GM23338 (cell line): ENCODE measurements around the gene PRKCH. TPM values are rescaled to one million over a fixed set of nuclear protein-coding genes. Genes with fewer than 3 reads are reported as not detected.

Source experiments
- ATAC-seq: fragments of 200-7000 bp; cut with Tn5 transposase; 3 replicates; pipeline ENCODE4 v1.9.1; 2020
- DNase-seq: peaks from one replicate; pipeline ENCODE4 v3.0.0-alpha.2; 2015; ENCODE audit warnings: low spot score
- H2AFZ ChIP-seq: fragments of 200-600 bp; sonication (generic); 2 replicates; pipeline ENCODE4 v1.8.0; 2016; ENCODE audit warnings: antibody characterized with exemption, mild to moderate bottlenecking, moderate library complexity
- H3F3A ChIP-seq: fragments of 200-600 bp; sonication (generic); replicated peaks from 2 replicates; pipeline ENCODE4 v1.8.0; 2017; ENCODE audit warnings: antibody characterized with exemption, mixed run types, low read depth
- H3K27ac ChIP-seq: fragments of 200-600 bp; sonication (generic); 2 replicates; pipeline ENCODE4 v1.6.1; 2016; ENCODE audit warnings: low read depth
- H3K27me3 ChIP-seq: fragments of 200-600 bp; sonication (generic); 2 replicates; pipeline ENCODE4 v1.8.0; 2016; ENCODE audit warnings: mild to moderate bottlenecking, mixed run types, moderate library complexity; ENCODE audit not compliant: insufficient read depth
- H3K36me3 ChIP-seq: fragments of 200-600 bp; sonication (generic); 2 replicates; pipeline ENCODE4 v1.8.0; 2016; ENCODE audit warnings: mild to moderate bottlenecking; ENCODE audit not compliant: insufficient read depth
- H3K4me1 ChIP-seq: fragments of 200-600 bp; sonication (generic); 2 replicates; pipeline ENCODE4 v1.8.0; 2016; ENCODE audit warnings: mild to moderate bottlenecking, moderate library complexity; ENCODE audit not compliant: insufficient read depth
- H3K4me2 ChIP-seq: fragments of 200-600 bp; sonication (generic); 2 replicates; pipeline ENCODE4 v1.7.1; 2017; ENCODE audit warnings: mixed run types
- H3K4me3 ChIP-seq: fragments of 200-600 bp; sonication (generic); 2 replicates; pipeline ENCODE4 v1.6.1; 2016; ENCODE audit warnings: mixed run types
- H3K79me2 ChIP-seq: fragments of 200-600 bp; sonication (generic); replicated peaks from 2 replicates; pipeline ENCODE4 v1.8.0; 2017; ENCODE audit warnings: mild to moderate bottlenecking; ENCODE audit not compliant: insufficient read depth
- H3K9me2 ChIP-seq: fragments of 200-600 bp; sonication (generic); 2 replicates; pipeline ENCODE4 v1.8.0; 2017; ENCODE audit not compliant: insufficient read depth
- H4K20me1 ChIP-seq: fragments of 200-600 bp; sonication (generic); replicated peaks from 2 replicates; pipeline ENCODE4 v1.8.0; 2017; ENCODE audit warnings: mild to moderate bottlenecking; ENCODE audit not compliant: insufficient read depth
- H3K27ac Mint-ChIP-seq: 2 replicates; pipeline ENCODE4 v1.8.0; 2020; ENCODE audit warnings: inconsistent platforms, mild to moderate bottlenecking, moderate library complexity, mixed read lengths
- H3K27me3 Mint-ChIP-seq: 3 replicates; pipeline ENCODE4 v1.8.0; 2022; ENCODE audit warnings: low read depth, mild to moderate bottlenecking, moderate library complexity, mixed read lengths, inconsistent platforms; ENCODE audit not compliant: insufficient read depth, poor library complexity
- H3K36me3 Mint-ChIP-seq: 3 replicates; pipeline ENCODE4 v1.8.0; 2021; ENCODE audit warnings: low read depth, mild to moderate bottlenecking, inconsistent platforms, moderate library complexity, mixed read lengths
- H3K4me1 Mint-ChIP-seq: 3 replicates; pipeline ENCODE4 v1.8.0; 2020; ENCODE audit warnings: mild to moderate bottlenecking, inconsistent platforms, mixed read lengths
- H3K4me3 Mint-ChIP-seq: 3 replicates; pipeline ENCODE4 v1.8.0; 2021; ENCODE audit warnings: moderate library complexity, mild to moderate bottlenecking, inconsistent platforms, mixed read lengths
- H3K9me3 Mint-ChIP-seq: 3 replicates; pipeline ENCODE4 v1.8.0; 2020; ENCODE audit warnings: moderate library complexity, mild to moderate bottlenecking, inconsistent platforms, mixed read lengths
- CREB1 ChIP-seq: fragments of 250-450 bp; sonication (Bioruptor Pico); IDR thresholded peaks from 2 replicates; pipeline ENCODE4 v1.5.0; 2020; ENCODE audit warnings: low read depth, mild to moderate bottlenecking, moderate library complexity
- EZH2 ChIP-seq: fragments of 200-600 bp; sonication (generic); IDR thresholded peaks from one replicate; pipeline ENCODE4 v1.8.0; 2017; ENCODE audit warnings: antibody characterized with exemption, mild to moderate bottlenecking, low read depth; ENCODE audit not compliant: unreplicated experiment
- EZH2phosphoT487 ChIP-seq: fragments of 200-600 bp; sonication (generic); IDR thresholded peaks from one replicate; pipeline ENCODE4 v1.8.1; 2018; ENCODE audit warnings: antibody characterized with exemption; ENCODE audit not compliant: unreplicated experiment
- JUNB ChIP-seq: IDR thresholded peaks from one replicate; pipeline ENCODE4 v1.6.1; 2016; ENCODE audit warnings: antibody characterized with exemption; ENCODE audit not compliant: unreplicated experiment
- NANOG ChIP-seq: IDR thresholded peaks from 2 replicates; pipeline ENCODE4 v1.6.1; 2016; ENCODE audit warnings: antibody characterized with exemption, borderline replicate concordance
- POLR2AphosphoS5 ChIP-seq: IDR thresholded peaks from 2 replicates; pipeline ENCODE4 v1.6.1; 2016; ENCODE audit warnings: antibody characterized with exemption, low read depth
- STAT1 ChIP-seq: IDR thresholded peaks from one replicate; pipeline ENCODE4 v1.6.1; 2016; ENCODE audit warnings: antibody characterized with exemption; ENCODE audit not compliant: unreplicated experiment
- ZNF114 ChIP-seq: fragments of 250-450 bp; sonication (Bioruptor Pico); IDR thresholded peaks from 2 replicates; pipeline ENCODE4 v1.5.0; 2020; ENCODE audit warnings: mild to moderate bottlenecking, moderate library complexity
- ZNF331 ChIP-seq: fragments of 250-450 bp; sonication (Bioruptor Pico); IDR thresholded peaks from 2 replicates; pipeline ENCODE4 v1.5.0; 2020; ENCODE audit warnings: low read depth, mild to moderate bottlenecking, moderate library complexity
- polyA plus RNA-seq: library from polyadenylated mRNA; unstranded; fragments of >200 nt; fragmentation: Nextera tagmentation; extraction: Ambion mirVana; gene quantifications from 2 replicates; pipeline ENCODE4 v1.2.1, GENCODE V29; 2016
- total RNA-seq: library from RNA; depleted of rRNA; stranded (reverse); fragments of >200 nt; shearing (Covaris generic); gene quantifications from 2 replicates; pipeline ENCODE4 v1.2.3, GENCODE V29; 2014
- TF ChIP-seq, protein P1 (sequence below), 2 experiments: fragments of 200-600 bp in 1 of 2; sonication (generic) in 1 of 2; conservative IDR thresholded peaks; 2 replicates each; pipeline versions ENCODE4 v1.5.1 to v1.6.1; 2016 to 2017; ENCODE audit warnings: antibody characterized with exemption in 2 of 2, low read depth in 2 of 2, mild to moderate bottlenecking in 2 of 2, moderate library complexity in 1 of 2
- TF ChIP-seq, protein P2 (sequence below): fragments of 250-450 bp; sonication (Bioruptor Pico); IDR thresholded peaks from 2 replicates; pipeline ENCODE4 v1.5.0; 2020; ENCODE audit warnings: mild to moderate bottlenecking, moderate library complexity
- TF ChIP-seq, protein P3 (sequence below): IDR thresholded peaks from 2 replicates; pipeline ENCODE4 v1.6.1; 2016; ENCODE audit warnings: antibody characterized with exemption
- TF ChIP-seq, protein P4 (sequence below): IDR thresholded peaks from one replicate; pipeline ENCODE4 v1.6.1; 2018; ENCODE audit warnings: antibody characterized with exemption; ENCODE audit not compliant: unreplicated experiment

PRKCH gene
- total and polyA plus RNA-seq, 2 experiments from 2014 or later, result 5.4 to 10.1 TPM

DNA sequence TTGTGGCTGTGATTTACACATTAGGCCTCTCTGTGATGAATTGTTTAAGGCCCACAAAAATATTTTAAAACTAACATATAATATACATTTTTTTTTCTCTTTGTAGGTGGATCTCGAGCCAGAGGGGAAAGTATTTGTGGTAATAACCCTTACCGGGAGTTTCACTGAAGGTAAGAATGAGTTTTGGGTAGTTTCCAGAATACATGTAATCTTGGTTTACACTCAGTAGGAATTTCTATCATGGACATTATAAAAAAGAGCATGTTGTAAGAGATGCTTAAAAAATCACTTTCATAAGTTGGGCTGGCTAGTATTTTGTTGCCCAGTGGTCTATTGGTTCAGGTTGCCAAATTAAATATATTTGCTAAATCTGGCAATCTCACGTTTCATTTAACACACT lies 69.7 kb downstream of the PRKCH start:
- no peaks in the 10 kb centered on the region for H3K27me3 ChIP-seq
- no peaks in the 10 kb centered on the region for H4K20me1 ChIP-seq
- Mint-ChIP-seq H3K27me3 (peaks cover 2% of the 10 kb centered on the region), H3K4me3 (no peak overlapping the region), H3K4me1 (no peaks in the 10 kb centered on the region), H3K36me3 (no peaks in the 10 kb centered on the region), H3K27ac (no peak overlapping the region), H3K9me3 (no peaks in the 10 kb centered on the region)
- no peaks in the 10 kb centered on the region for H3F3A ChIP-seq
- no peak overlapping the region for H3K4me3 ChIP-seq
- no peaks in the 10 kb centered on the region for H3K36me3 ChIP-seq
- H3K4me1 ChIP-seq, result no peaks in the 10 kb centered on the region
- no peaks in the 10 kb centered on the region for H3K9me2 ChIP-seq
- DNase-seq, result no peak
- no peak overlapping the region for H3K4me2 ChIP-seq
- no peak overlapping the region for H3K27ac ChIP-seq
- no peak for ATAC-seq
- TF ChIP-seq, protein P1, sequence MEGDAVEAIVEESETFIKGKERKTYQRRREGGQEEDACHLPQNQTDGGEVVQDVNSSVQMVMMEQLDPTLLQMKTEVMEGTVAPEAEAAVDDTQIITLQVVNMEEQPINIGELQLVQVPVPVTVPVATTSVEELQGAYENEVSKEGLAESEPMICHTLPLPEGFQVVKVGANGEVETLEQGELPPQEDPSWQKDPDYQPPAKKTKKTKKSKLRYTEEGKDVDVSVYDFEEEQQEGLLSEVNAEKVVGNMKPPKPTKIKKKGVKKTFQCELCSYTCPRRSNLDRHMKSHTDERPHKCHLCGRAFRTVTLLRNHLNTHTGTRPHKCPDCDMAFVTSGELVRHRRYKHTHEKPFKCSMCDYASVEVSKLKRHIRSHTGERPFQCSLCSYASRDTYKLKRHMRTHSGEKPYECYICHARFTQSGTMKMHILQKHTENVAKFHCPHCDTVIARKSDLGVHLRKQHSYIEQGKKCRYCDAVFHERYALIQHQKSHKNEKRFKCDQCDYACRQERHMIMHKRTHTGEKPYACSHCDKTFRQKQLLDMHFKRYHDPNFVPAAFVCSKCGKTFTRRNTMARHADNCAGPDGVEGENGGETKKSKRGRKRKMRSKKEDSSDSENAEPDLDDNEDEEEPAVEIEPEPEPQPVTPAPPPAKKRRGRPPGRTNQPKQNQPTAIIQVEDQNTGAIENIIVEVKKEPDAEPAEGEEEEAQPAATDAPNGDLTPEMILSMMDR (conservative IDR thresholded peaks at IDR 0.05; ENCODE audit: low read depth in 2 of 2), result no peak
- TF ChIP-seq CREB1 (CRISPR knock-in tag), result no peak
- TF ChIP-seq STAT1, result no peak
- TF ChIP-seq NANOG, result no peak
- no peak for TF ChIP-seq ZNF114 (CRISPR knock-in tag)
- TF ChIP-seq ZNF331 (CRISPR knock-in tag), result no peak
- TF ChIP-seq EZH2, result no peak
- no peak for TF ChIP-seq POLR2AphosphoS5
- TF ChIP-seq, protein P2, sequence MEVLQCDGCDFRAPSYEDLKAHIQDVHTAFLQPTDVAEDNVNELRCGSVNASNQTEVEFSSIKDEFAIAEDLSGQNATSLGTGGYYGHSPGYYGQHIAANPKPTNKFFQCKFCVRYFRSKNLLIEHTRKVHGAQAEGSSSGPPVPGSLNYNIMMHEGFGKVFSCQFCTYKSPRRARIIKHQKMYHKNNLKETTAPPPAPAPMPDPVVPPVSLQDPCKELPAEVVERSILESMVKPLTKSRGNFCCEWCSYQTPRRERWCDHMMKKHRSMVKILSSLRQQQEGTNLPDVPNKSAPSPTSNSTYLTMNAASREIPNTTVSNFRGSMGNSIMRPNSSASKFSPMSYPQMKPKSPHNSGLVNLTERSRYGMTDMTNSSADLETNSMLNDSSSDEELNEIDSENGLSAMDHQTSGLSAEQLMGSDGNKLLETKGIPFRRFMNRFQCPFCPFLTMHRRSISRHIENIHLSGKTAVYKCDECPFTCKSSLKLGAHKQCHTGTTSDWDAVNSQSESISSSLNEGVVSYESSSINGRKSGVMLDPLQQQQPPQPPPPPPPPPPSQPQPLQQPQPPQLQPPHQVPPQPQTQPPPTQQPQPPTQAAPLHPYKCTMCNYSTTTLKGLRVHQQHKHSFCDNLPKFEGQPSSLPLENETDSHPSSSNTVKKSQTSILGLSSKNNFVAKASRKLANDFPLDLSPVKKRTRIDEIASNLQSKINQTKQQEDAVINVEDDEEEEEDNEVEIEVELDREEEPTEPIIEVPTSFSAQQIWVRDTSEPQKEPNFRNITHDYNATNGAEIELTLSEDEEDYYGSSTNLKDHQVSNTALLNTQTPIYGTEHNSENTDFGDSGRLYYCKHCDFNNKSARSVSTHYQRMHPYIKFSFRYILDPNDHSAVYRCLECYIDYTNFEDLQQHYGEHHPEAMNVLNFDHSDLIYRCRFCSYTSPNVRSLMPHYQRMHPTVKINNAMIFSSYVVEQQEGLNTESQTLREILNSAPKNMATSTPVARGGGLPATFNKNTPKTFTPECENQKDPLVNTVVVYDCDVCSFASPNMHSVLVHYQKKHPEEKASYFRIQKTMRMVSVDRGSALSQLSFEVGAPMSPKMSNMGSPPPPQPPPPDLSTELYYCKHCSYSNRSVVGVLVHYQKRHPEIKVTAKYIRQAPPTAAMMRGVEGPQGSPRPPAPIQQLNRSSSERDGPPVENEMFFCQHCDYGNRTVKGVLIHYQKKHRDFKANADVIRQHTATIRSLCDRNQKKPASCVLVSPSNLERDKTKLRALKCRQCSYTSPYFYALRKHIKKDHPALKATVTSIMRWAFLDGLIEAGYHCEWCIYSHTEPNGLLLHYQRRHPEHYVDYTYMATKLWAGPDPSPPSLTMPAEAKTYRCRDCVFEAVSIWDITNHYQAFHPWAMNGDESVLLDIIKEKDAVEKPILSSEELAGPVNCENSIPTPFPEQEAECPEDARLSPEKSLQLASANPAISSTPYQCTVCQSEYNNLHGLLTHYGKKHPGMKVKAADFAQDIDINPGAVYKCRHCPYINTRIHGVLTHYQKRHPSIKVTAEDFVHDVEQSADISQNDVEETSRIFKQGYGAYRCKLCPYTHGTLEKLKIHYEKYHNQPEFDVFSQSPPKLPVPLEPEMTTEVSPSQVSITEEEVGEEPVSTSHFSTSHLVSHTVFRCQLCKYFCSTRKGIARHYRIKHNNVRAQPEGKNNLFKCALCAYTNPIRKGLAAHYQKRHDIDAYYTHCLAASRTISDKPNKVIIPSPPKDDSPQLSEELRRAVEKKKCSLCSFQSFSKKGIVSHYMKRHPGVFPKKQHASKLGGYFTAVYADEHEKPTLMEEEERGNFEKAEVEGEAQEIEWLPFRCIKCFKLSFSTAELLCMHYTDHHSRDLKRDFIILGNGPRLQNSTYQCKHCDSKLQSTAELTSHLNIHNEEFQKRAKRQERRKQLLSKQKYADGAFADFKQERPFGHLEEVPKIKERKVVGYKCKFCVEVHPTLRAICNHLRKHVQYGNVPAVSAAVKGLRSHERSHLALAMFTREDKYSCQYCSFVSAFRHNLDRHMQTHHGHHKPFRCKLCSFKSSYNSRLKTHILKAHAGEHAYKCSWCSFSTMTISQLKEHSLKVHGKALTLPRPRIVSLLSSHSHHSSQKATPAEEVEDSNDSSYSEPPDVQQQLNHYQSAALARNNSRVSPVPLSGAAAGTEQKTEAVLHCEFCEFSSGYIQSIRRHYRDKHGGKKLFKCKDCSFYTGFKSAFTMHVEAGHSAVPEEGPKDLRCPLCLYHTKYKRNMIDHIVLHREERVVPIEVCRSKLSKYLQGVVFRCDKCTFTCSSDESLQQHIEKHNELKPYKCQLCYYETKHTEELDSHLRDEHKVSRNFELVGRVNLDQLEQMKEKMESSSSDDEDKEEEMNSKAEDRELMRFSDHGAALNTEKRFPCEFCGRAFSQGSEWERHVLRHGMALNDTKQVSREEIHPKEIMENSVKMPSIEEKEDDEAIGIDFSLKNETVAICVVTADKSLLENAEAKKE, result no peak
- TF ChIP-seq, protein P3, sequence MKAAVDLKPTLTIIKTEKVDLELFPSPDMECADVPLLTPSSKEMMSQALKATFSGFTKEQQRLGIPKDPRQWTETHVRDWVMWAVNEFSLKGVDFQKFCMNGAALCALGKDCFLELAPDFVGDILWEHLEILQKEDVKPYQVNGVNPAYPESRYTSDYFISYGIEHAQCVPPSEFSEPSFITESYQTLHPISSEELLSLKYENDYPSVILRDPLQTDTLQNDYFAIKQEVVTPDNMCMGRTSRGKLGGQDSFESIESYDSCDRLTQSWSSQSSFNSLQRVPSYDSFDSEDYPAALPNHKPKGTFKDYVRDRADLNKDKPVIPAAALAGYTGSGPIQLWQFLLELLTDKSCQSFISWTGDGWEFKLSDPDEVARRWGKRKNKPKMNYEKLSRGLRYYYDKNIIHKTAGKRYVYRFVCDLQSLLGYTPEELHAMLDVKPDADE, result no peak
- TF ChIP-seq, protein P4, sequence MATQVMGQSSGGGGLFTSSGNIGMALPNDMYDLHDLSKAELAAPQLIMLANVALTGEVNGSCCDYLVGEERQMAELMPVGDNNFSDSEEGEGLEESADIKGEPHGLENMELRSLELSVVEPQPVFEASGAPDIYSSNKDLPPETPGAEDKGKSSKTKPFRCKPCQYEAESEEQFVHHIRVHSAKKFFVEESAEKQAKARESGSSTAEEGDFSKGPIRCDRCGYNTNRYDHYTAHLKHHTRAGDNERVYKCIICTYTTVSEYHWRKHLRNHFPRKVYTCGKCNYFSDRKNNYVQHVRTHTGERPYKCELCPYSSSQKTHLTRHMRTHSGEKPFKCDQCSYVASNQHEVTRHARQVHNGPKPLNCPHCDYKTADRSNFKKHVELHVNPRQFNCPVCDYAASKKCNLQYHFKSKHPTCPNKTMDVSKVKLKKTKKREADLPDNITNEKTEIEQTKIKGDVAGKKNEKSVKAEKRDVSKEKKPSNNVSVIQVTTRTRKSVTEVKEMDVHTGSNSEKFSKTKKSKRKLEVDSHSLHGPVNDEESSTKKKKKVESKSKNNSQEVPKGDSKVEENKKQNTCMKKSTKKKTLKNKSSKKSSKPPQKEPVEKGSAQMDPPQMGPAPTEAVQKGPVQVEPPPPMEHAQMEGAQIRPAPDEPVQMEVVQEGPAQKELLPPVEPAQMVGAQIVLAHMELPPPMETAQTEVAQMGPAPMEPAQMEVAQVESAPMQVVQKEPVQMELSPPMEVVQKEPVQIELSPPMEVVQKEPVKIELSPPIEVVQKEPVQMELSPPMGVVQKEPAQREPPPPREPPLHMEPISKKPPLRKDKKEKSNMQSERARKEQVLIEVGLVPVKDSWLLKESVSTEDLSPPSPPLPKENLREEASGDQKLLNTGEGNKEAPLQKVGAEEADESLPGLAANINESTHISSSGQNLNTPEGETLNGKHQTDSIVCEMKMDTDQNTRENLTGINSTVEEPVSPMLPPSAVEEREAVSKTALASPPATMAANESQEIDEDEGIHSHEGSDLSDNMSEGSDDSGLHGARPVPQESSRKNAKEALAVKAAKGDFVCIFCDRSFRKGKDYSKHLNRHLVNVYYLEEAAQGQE, result no peak
- TF ChIP-seq EZH2phosphoT487, result no peak
- no peak for TF ChIP-seq JUNB
- H3K79me2 ChIP-seq, result no peaks in the 10 kb centered on the region
- H2AFZ ChIP-seq, result no peak overlapping the region
